Measurements from ENCODE around the gene KRTAP10-11.

The KRTAP10-11 gene

GRCh38 chr21:44615466-44615865 lies 30.7 kb upstream of the KRTAP10-11 start:
- H3K4me3 ChIP-seq (ENCODE audit: low read depth, low read length), result no peak overlapping the region

GRCh38 chr21:44615911-44616590 lies 30.2 kb upstream of the KRTAP10-11 start:
- no peak overlapping the region for H3K27ac ChIP-seq
- TF ChIP-seq CTCF (IDR thresholded peaks at IDR 0.05), result no peak
- no peaks in the 10 kb centered on the region for H3K27me3 ChIP-seq (ENCODE audit: control insufficient read depth, insufficient read depth, low read length)
- no peaks in the 10 kb centered on the region for H3K79me2 ChIP-seq
- no peaks in the 10 kb centered on the region for H3K36me3 ChIP-seq (ENCODE audit: control insufficient read depth, insufficient read depth, low read length)
- H3K9ac ChIP-seq, result no peak overlapping the region
- H3K4me2 ChIP-seq (ENCODE audit: low read length), result no peak overlapping the region
- no peaks in the 10 kb centered on the region for H3K9me3 ChIP-seq (ENCODE audit: control insufficient read depth, low read length)
- no peak overlapping the region for H3K4me3 ChIP-seq (ENCODE audit: low read depth, low read length)
- H3K4me1 ChIP-seq, result no peaks in the 10 kb centered on the region
- H2AFZ ChIP-seq, result no peak overlapping the region

More at GRCh38 chr21:44615466-44615865, 30.7 kb upstream of the KRTAP10-11 start:
- Histone ChIP-seq H3K27me3 (ENCODE audit: control insufficient read depth, insufficient read depth, low read length) (no peaks in the 10 kb centered on the region), H3K4me2 (ENCODE audit: low read length) (no peak overlapping the region), H3K9me3 (ENCODE audit: control insufficient read depth, low read length) (no peaks in the 10 kb centered on the region), H3K9ac (no peak overlapping the region), H3K79me2 (no peaks in the 10 kb centered on the region), H3K27ac (no peak overlapping the region), H2AFZ (no peak overlapping the region), H3K4me1 (no peaks in the 10 kb centered on the region), H3K36me3 (ENCODE audit: control insufficient read depth, insufficient read depth, low read length) (no peaks in the 10 kb centered on the region)
- no peak for TF ChIP-seq CTCF (IDR thresholded peaks at IDR 0.05)

- no peak overlapping the region for H3K9ac ChIP-seq
- H3K4me1 ChIP-seq, result no peaks in the 10 kb centered on the region
- H3K9me3 ChIP-seq (ENCODE audit: control insufficient read depth, low read length), result no peaks in the 10 kb centered on the region
- no peaks in the 10 kb centered on the region for H3K79me2 ChIP-seq
- no peak overlapping the region for H3K4me3 ChIP-seq (ENCODE audit: low read depth, low read length)
- no peak overlapping the region for H3K27ac ChIP-seq
- H2AFZ ChIP-seq, result no peak overlapping the region
- H3K4me2 ChIP-seq (ENCODE audit: low read length), result no peak overlapping the region
- no peaks in the 10 kb centered on the region for H3K36me3 ChIP-seq (ENCODE audit: control insufficient read depth, insufficient read depth, low read length)
- TF ChIP-seq CTCF (IDR thresholded peaks at IDR 0.05), result no peak
- H3K27me3 ChIP-seq (ENCODE audit: control insufficient read depth, insufficient read depth, low read length), result no peaks in the 10 kb centered on the region
Observed at GRCh38 chr21:44616591-44616926, 29.7 kb upstream of the KRTAP10-11 start.

- H3K27me3 ChIP-seq (ENCODE audit: control insufficient read depth, insufficient read depth, low read length), result no peaks in the 10 kb centered on the region
- TF ChIP-seq CTCF (IDR thresholded peaks at IDR 0.05), result no peak
- no peaks in the 10 kb centered on the region for H3K9me3 ChIP-seq (ENCODE audit: control insufficient read depth, low read length)
- H3K27ac ChIP-seq, result no peak overlapping the region
- no peak overlapping the region for H3K4me3 ChIP-seq (ENCODE audit: low read depth, low read length)
- H2AFZ ChIP-seq, result no peak overlapping the region
- no peaks in the 10 kb centered on the region for H3K79me2 ChIP-seq
- H3K4me1 ChIP-seq, result no peaks in the 10 kb centered on the region
- no peaks in the 10 kb centered on the region for H3K36me3 ChIP-seq (ENCODE audit: control insufficient read depth, insufficient read depth, low read length)
- H3K4me2 ChIP-seq (ENCODE audit: low read length), result no peak overlapping the region
- H3K9ac ChIP-seq, result no peak overlapping the region
Observed at GRCh38 chr21:44617071-44617501, 29.1 kb upstream of the KRTAP10-11 start.

- H3K27me3 ChIP-seq (ENCODE audit: control insufficient read depth, insufficient read depth, low read length), result no peaks in the 10 kb centered on the region
- H3K79me2 ChIP-seq, result no peaks in the 10 kb centered on the region
- H3K9ac ChIP-seq, result no peak overlapping the region
- no peak overlapping the region for H3K4me2 ChIP-seq (ENCODE audit: low read length)
- no peak overlapping the region for H3K4me3 ChIP-seq (ENCODE audit: low read depth, low read length)
- H3K4me1 ChIP-seq, result no peaks in the 10 kb centered on the region
- H3K27ac ChIP-seq, result no peak overlapping the region
- no peaks in the 10 kb centered on the region for H3K9me3 ChIP-seq (ENCODE audit: control insufficient read depth, low read length)
- TF ChIP-seq CTCF (IDR thresholded peaks at IDR 0.05), result no peak
- no peaks in the 10 kb centered on the region for H3K36me3 ChIP-seq (ENCODE audit: control insufficient read depth, insufficient read depth, low read length)
- no peak overlapping the region for H2AFZ ChIP-seq
Observed at GRCh38 chr21:44618504-44618903, 27.7 kb upstream of the KRTAP10-11 start.

All from parathyroid adenoma (tissue), 2 donors.